GM23338 (cell line): ENCODE data around the gene PEBP1.

Experiments used
- CREB1 ChIP-seq: fragments of 250-450 bp; sonication (Bioruptor Pico); IDR thresholded peaks from 2 replicates; pipeline ENCODE4 v1.5.0; 2020; ENCODE audit warnings: low read depth, mild to moderate bottlenecking, moderate library complexity
- CTCF ChIP-seq, 2 experiments: fragments of 200-600 bp in 1 of 2; sonication (generic) in 1 of 2; conservative IDR thresholded peaks; 2 replicates each; pipeline versions ENCODE4 v1.5.1 to v1.6.1; 2016 to 2017; ENCODE audit warnings: antibody characterized with exemption in 2 of 2, low read depth in 2 of 2, mild to moderate bottlenecking in 2 of 2, moderate library complexity in 1 of 2
- ETS1 ChIP-seq: IDR thresholded peaks from 2 replicates; pipeline ENCODE4 v1.6.1; 2016; ENCODE audit warnings: antibody characterized with exemption
- EZH2 ChIP-seq: fragments of 200-600 bp; sonication (generic); IDR thresholded peaks from one replicate; pipeline ENCODE4 v1.8.0; 2017; ENCODE audit warnings: antibody characterized with exemption, mild to moderate bottlenecking, low read depth; ENCODE audit not compliant: unreplicated experiment
- EZH2phosphoT487 ChIP-seq: fragments of 200-600 bp; sonication (generic); IDR thresholded peaks from one replicate; pipeline ENCODE4 v1.8.1; 2018; ENCODE audit warnings: antibody characterized with exemption; ENCODE audit not compliant: unreplicated experiment
- JUNB ChIP-seq: IDR thresholded peaks from one replicate; pipeline ENCODE4 v1.6.1; 2016; ENCODE audit warnings: antibody characterized with exemption; ENCODE audit not compliant: unreplicated experiment
- POLR2AphosphoS5 ChIP-seq: IDR thresholded peaks from 2 replicates; pipeline ENCODE4 v1.6.1; 2016; ENCODE audit warnings: antibody characterized with exemption, low read depth
- REST ChIP-seq: IDR thresholded peaks from one replicate; pipeline ENCODE4 v1.6.1; 2018; ENCODE audit warnings: antibody characterized with exemption; ENCODE audit not compliant: unreplicated experiment
- ZNF114 ChIP-seq: fragments of 250-450 bp; sonication (Bioruptor Pico); IDR thresholded peaks from 2 replicates; pipeline ENCODE4 v1.5.0; 2020; ENCODE audit warnings: mild to moderate bottlenecking, moderate library complexity
- ZNF331 ChIP-seq: fragments of 250-450 bp; sonication (Bioruptor Pico); IDR thresholded peaks from 2 replicates; pipeline ENCODE4 v1.5.0; 2020; ENCODE audit warnings: low read depth, mild to moderate bottlenecking, moderate library complexity

- TF ChIP-seq EZH2 = no peak
- no peak for TF ChIP-seq CTCF (conservative IDR thresholded peaks at IDR 0.05; ENCODE audit: low read depth in 2 of 2)
- TF ChIP-seq EZH2phosphoT487 = no peak
- TF ChIP-seq POLR2AphosphoS5 = no peak
- TF ChIP-seq JUNB = no peak
- TF ChIP-seq CREB1 = no peak
- no peak for TF ChIP-seq REST
- TF ChIP-seq ZNF114 = no peak
- no peak for TF ChIP-seq ETS1
- TF ChIP-seq ZNF331 = no peak
Observed at GRCh38 chr12:118102609-118103008, 33.3 kb upstream of the PEBP1 start.
